ENCODE data around the gene ARGLU1.

ARGLU1 gene

GRCh38 chr13:106597749-106598395 lies 29.9 kb upstream of the ARGLU1 start:
- H2AK5ac ChIP-seq (ENCODE audit: low read length): no peak overlapping the region
- no peak overlapping the region for H2BK120ac ChIP-seq (ENCODE audit: insufficient read depth, low read length, poor library complexity)

GRCh38 chr13:106597186-106597585 lies 29.2 kb upstream of the ARGLU1 start:
- no peak overlapping the region for H2BK12ac ChIP-seq (ENCODE audit: low read length)
- no peaks in the 10 kb centered on the region for H3K27me3 ChIP-seq (ENCODE audit: insufficient read depth, low read length)
- no peak overlapping the region for H3K23ac ChIP-seq (ENCODE audit: low read length)
- H3K4me1 ChIP-seq (ENCODE audit: control insufficient read depth in 1 of 2, insufficient read depth in 2 of 2, low read length in 2 of 2): no peaks in the 10 kb centered on the region
- no peak overlapping the region for H3K4ac ChIP-seq (ENCODE audit: low read depth, low read length)
- no peak overlapping the region for H3K27ac ChIP-seq (ENCODE audit: low read depth, low read length)
- peaks cover 0 to 2% of the 10 kb centered on the region in 2 experiments for H3K36me3 ChIP-seq (ENCODE audit: control insufficient read depth in 1 of 2, insufficient read depth in 2 of 2, low read length in 2 of 2)
- no peak overlapping the region for H4K12ac ChIP-seq (ENCODE audit: low read depth, low read length)
- H4K91ac ChIP-seq (ENCODE audit: low read depth, low read length): no peak overlapping the region
- H3K9me3 ChIP-seq (ENCODE audit: insufficient read depth, low read depth, low read length): peaks cover 2% of the 10 kb centered on the region
- no peak overlapping the region for H3K9ac ChIP-seq (ENCODE audit: low read length)
- H3K14ac ChIP-seq (ENCODE audit: low read length): no peak overlapping the region
- no peak overlapping the region for H2AK5ac ChIP-seq (ENCODE audit: low read length)
- no peaks in the 10 kb centered on the region for H3K79me2 ChIP-seq (ENCODE audit: control insufficient read depth, insufficient read depth, low read length, poor library complexity)
- no peak overlapping the region for H3K4me3 ChIP-seq (ENCODE audit: low read depth, low read length)
- H3K4me2 ChIP-seq (ENCODE audit: low read length): no peak overlapping the region
- no peak overlapping the region for H4K8ac ChIP-seq (ENCODE audit: low read depth, low read length)
- H2AFZ ChIP-seq (ENCODE audit: insufficient read depth, low read length, poor library complexity): no peak overlapping the region
- no CpG with 5 or more reads among the region's 5 CpGs for WGBS (ENCODE audit: extremely low coverage, insufficient coverage, insufficient read length)
- no peak overlapping the region for H2BK120ac ChIP-seq (ENCODE audit: insufficient read depth, low read length, poor library complexity)
- H2BK5ac ChIP-seq (ENCODE audit: low read depth, low read length, poor library complexity): no peak overlapping the region
- DNase-seq: peak in 1 of 2 donors; percentile 46
- no peak overlapping the region for H3K18ac ChIP-seq (ENCODE audit: low read length)
- no peaks in the 10 kb centered on the region for H3K79me1 ChIP-seq (ENCODE audit: low read length)

More at GRCh38 chr13:106597749-106598395, 29.9 kb upstream of the ARGLU1 start:
- H2BK5ac ChIP-seq (ENCODE audit: low read depth, low read length, poor library complexity): no peak overlapping the region
- no peak overlapping the region for H4K8ac ChIP-seq (ENCODE audit: low read depth, low read length)
- H3K4me1 ChIP-seq (ENCODE audit: control insufficient read depth in 1 of 2, insufficient read depth in 2 of 2, low read length in 2 of 2): no peaks in the 10 kb centered on the region
- H2BK12ac ChIP-seq (ENCODE audit: low read length): no peak overlapping the region
- H3K27ac ChIP-seq (ENCODE audit: low read depth, low read length): no peak overlapping the region
- peaks cover 0 to 2% of the 10 kb centered on the region in 2 experiments for H3K36me3 ChIP-seq (ENCODE audit: control insufficient read depth in 1 of 2, insufficient read depth in 2 of 2, low read length in 2 of 2)
- H3K79me2 ChIP-seq (ENCODE audit: control insufficient read depth, insufficient read depth, low read length, poor library complexity): no peaks in the 10 kb centered on the region
- H3K4ac ChIP-seq (ENCODE audit: low read depth, low read length): no peak overlapping the region
- WGBS (ENCODE audit: extremely low coverage, insufficient coverage, insufficient read length): no CpG with 5 or more reads among the region's 7 CpGs
- H3K4me2 ChIP-seq (ENCODE audit: low read length): no peak overlapping the region
- H3K9me3 ChIP-seq (ENCODE audit: insufficient read depth, low read depth, low read length): peaks cover 2% of the 10 kb centered on the region
- no peak overlapping the region for H3K23ac ChIP-seq (ENCODE audit: low read length)
- H4K91ac ChIP-seq (ENCODE audit: low read depth, low read length): no peak overlapping the region
- no peak overlapping the region for H4K12ac ChIP-seq (ENCODE audit: low read depth, low read length)
- H3K9ac ChIP-seq (ENCODE audit: low read length): no peak overlapping the region
- H3K14ac ChIP-seq (ENCODE audit: low read length): no peak overlapping the region
- no peak overlapping the region for H3K4me3 ChIP-seq (ENCODE audit: low read depth, low read length)
- DNase-seq: no peak
- H3K18ac ChIP-seq (ENCODE audit: low read length): no peak overlapping the region
- no peaks in the 10 kb centered on the region for H3K79me1 ChIP-seq (ENCODE audit: low read length)
- no peak overlapping the region for H2AFZ ChIP-seq (ENCODE audit: insufficient read depth, low read length, poor library complexity)
- H3K27me3 ChIP-seq (ENCODE audit: insufficient read depth, low read length): no peaks in the 10 kb centered on the region

GRCh38 chr13:106596275-106596937 lies 28.5 kb upstream of the ARGLU1 start:
- no peaks in the 10 kb centered on the region for H3K27me3 ChIP-seq (ENCODE audit: insufficient read depth, low read length)
- H3K4me1 ChIP-seq (ENCODE audit: control insufficient read depth in 1 of 2, insufficient read depth in 2 of 2, low read length in 2 of 2): no peaks in the 10 kb centered on the region
- H3K18ac ChIP-seq (ENCODE audit: low read length): no peak overlapping the region
- H4K12ac ChIP-seq (ENCODE audit: low read depth, low read length): no peak overlapping the region
- H3K36me3 ChIP-seq (ENCODE audit: control insufficient read depth in 1 of 2, insufficient read depth in 2 of 2, low read length in 2 of 2): peaks cover 0 to 2% of the 10 kb centered on the region in 2 experiments
- no peak overlapping the region for H3K9ac ChIP-seq (ENCODE audit: low read length)
- no peak overlapping the region for H2AFZ ChIP-seq (ENCODE audit: insufficient read depth, low read length, poor library complexity)
- H3K14ac ChIP-seq (ENCODE audit: low read length): no peak overlapping the region
- H3K27ac ChIP-seq (ENCODE audit: low read depth, low read length): no peak overlapping the region
- peak overlapping the region; percentile 22 for H3K23ac ChIP-seq (ENCODE audit: low read length)
- H3K4me3 ChIP-seq (ENCODE audit: low read depth, low read length): peak overlapping the region; percentile 56
- H2BK120ac ChIP-seq (ENCODE audit: insufficient read depth, low read length, poor library complexity): no peak overlapping the region
- H4K91ac ChIP-seq (ENCODE audit: low read depth, low read length): no peak overlapping the region
- no peak overlapping the region for H3K4me2 ChIP-seq (ENCODE audit: low read length)
- no peaks in the 10 kb centered on the region for H3K79me2 ChIP-seq (ENCODE audit: control insufficient read depth, insufficient read depth, low read length, poor library complexity)
- no peak for DNase-seq
- H3K9me3 ChIP-seq (ENCODE audit: insufficient read depth, low read depth, low read length): peaks cover 2% of the 10 kb centered on the region
- no peak overlapping the region for H3K4ac ChIP-seq (ENCODE audit: low read depth, low read length)
- H2BK12ac ChIP-seq (ENCODE audit: low read length): no peak overlapping the region
- no peak overlapping the region for H2AK5ac ChIP-seq (ENCODE audit: low read length)
- H3K79me1 ChIP-seq (ENCODE audit: low read length): no peaks in the 10 kb centered on the region
- WGBS (ENCODE audit: extremely low coverage, insufficient coverage, insufficient read length): no CpG with 5 or more reads among the region's 10 CpGs
- H4K8ac ChIP-seq (ENCODE audit: low read depth, low read length): no peak overlapping the region
- no peak overlapping the region for H2BK5ac ChIP-seq (ENCODE audit: low read depth, low read length, poor library complexity)

- no peaks in the 10 kb centered on the region for H3K27me3 ChIP-seq (ENCODE audit: insufficient read depth, low read length)
- H3K4me2 ChIP-seq (ENCODE audit: low read length): no peak overlapping the region
- H4K12ac ChIP-seq (ENCODE audit: low read depth, low read length): no peak overlapping the region
- H3K79me2 ChIP-seq (ENCODE audit: control insufficient read depth, insufficient read depth, low read length, poor library complexity): no peaks in the 10 kb centered on the region
- no peak overlapping the region for H4K91ac ChIP-seq (ENCODE audit: low read depth, low read length)
- DNase-seq: no peak
- no peaks in the 10 kb centered on the region for H3K4me1 ChIP-seq (ENCODE audit: control insufficient read depth in 1 of 2, insufficient read depth in 2 of 2, low read length in 2 of 2)
- no peak overlapping the region for H2AK5ac ChIP-seq (ENCODE audit: low read length)
- no peak overlapping the region for H3K9ac ChIP-seq (ENCODE audit: low read length)
- no CpG with 5 or more reads among the region's 6 CpGs for WGBS (ENCODE audit: extremely low coverage, insufficient coverage, insufficient read length)
- H2BK120ac ChIP-seq (ENCODE audit: insufficient read depth, low read length, poor library complexity): no peak overlapping the region
- no peak overlapping the region for H3K4me3 ChIP-seq (ENCODE audit: low read depth, low read length)
- H3K23ac ChIP-seq (ENCODE audit: low read length): no peak overlapping the region
- no peak overlapping the region for H2AFZ ChIP-seq (ENCODE audit: insufficient read depth, low read length, poor library complexity)
- H2BK5ac ChIP-seq (ENCODE audit: low read depth, low read length, poor library complexity): no peak overlapping the region
- no peak overlapping the region for H3K14ac ChIP-seq (ENCODE audit: low read length)
- no peaks in the 10 kb centered on the region for H3K79me1 ChIP-seq (ENCODE audit: low read length)
- H3K18ac ChIP-seq (ENCODE audit: low read length): no peak overlapping the region
- peaks cover 0 to 2% of the 10 kb centered on the region in 2 experiments for H3K36me3 ChIP-seq (ENCODE audit: control insufficient read depth in 1 of 2, insufficient read depth in 2 of 2, low read length in 2 of 2)
- H3K4ac ChIP-seq (ENCODE audit: low read depth, low read length): no peak overlapping the region
- H3K9me3 ChIP-seq (ENCODE audit: insufficient read depth, low read depth, low read length): peaks cover 2% of the 10 kb centered on the region
- H4K8ac ChIP-seq (ENCODE audit: low read depth, low read length): no peak overlapping the region
- no peak overlapping the region for H2BK12ac ChIP-seq (ENCODE audit: low read length)
- H3K27ac ChIP-seq (ENCODE audit: low read depth, low read length): no peak overlapping the region
These were observed 27.7 kb upstream of the ARGLU1 start for GRCh38 chr13:106595625-106596024.

Measured in trophoblast cell (in vitro differentiated cells and primary cell).